ENCODE results near the gene OXSM. TPM values are rescaled to one million over a fixed set of nuclear protein-coding genes. Genes with fewer than 3 reads are reported as not detected.

Gene OXSM
- polyA plus RNA-seq (2013, experiment 1 of 2) = 3.5 TPM
- polyA plus RNA-seq (2013, experiment 2 of 2) = 3.6 TPM

DNA sequence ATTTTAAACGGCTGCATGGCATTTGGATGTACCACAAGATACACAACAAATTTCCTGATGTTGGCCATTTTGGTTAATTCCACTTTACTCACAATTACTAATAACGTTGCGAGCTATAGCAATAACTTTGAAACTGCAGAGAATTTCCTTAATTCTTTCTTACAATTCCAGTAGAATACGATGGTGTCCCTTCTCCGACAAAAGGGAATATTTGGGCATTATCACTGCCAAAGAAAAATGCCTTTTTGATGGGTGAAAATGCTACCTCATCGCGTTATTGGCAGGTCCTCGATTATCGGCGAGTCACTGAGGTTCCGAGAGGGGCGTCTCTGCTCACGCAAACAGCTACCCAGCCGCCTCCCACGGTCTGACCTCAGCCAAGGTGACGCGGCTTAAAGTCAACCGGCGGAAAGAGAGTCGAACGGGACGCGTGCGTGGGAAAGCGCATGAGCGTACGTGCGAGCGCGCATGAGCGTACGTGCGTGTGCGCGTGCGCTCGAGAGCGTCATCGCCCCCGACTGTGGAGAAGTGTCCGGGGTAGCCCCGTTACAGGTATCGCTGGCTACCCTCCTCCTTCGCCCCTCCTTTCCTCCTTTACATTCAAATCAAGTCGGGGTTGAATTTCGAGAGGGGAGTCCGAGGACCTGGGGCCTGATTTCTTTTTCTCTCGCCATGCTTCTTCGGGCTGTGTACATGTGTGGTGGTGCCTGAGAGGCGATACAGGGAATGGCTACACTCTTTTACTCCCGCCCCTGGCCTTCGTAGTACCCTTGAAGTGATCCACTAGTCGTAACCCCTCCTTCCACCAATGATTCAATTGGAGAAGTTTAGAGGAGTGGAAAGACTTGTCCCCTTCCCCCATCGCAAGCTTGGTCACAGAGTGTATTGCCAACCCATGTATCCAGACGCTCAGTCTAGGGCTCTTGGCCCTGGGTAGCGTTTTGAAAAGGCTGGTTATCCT lies at the start of gene OXSM:
Gene OXSM (plus strand): TSS at position 495 of the 961 bp plus-strand sequence. CDS start 931 bp downstream, outside the sequence.
- no peak within 1 kb of the TSS for H2BK12ac ChIP-seq (ENCODE audit: low read length in 2 of 2)
- no peak within 1 kb of the TSS for H2BK120ac ChIP-seq (ENCODE audit: low read depth, low read length)
- WGBS = 33% methylated on average over 43 of the region's 56 CpGs
- peaks cover 0 to 12% of the 10 kb centered on the region in 2 experiments for H3K36me3 ChIP-seq (ENCODE audit: control insufficient read depth in 1 of 2, insufficient read depth in 2 of 2, low read depth in 1 of 2, low read length in 2 of 2)
- peaks cover 2% of the 10 kb centered on the region for H3K4me1 ChIP-seq (ENCODE audit: control insufficient read depth, insufficient read depth, low read depth, low read length)
- H3K14ac ChIP-seq (ENCODE audit: low read length in 2 of 2) = no peak within 1 kb of the TSS
- no peaks in the 10 kb centered on the region for H3K27me3 ChIP-seq (ENCODE audit: control insufficient read depth in 1 of 2, insufficient read depth in 1 of 2, low read length in 2 of 2)
- peak within 1 kb of the TSS in 1 of 2 experiments; percentile 55 for H3K4ac ChIP-seq (ENCODE audit: low read depth in 1 of 2, low read length in 2 of 2)
- H4K8ac ChIP-seq (ENCODE audit: low read length) = peak within 1 kb of the TSS; percentile 69
- no peaks in the 10 kb centered on the region for H3K9me3 ChIP-seq (ENCODE audit: control insufficient read depth, low read length)
- no peak within 1 kb of the TSS for H2AK5ac ChIP-seq (ENCODE audit: low read length, severe bottlenecking)
- H3K23ac ChIP-seq (ENCODE audit: low read length in 2 of 2) = no peak within 1 kb of the TSS
- H3K4me3 ChIP-seq (ENCODE audit: insufficient read depth in 1 of 2, low read depth in 1 of 2, low read length in 2 of 2) = peak within 1 kb of the TSS; percentile 53 to 86
- peak within 1 kb of the TSS; percentile 94 for H3K9ac ChIP-seq (ENCODE audit: low read length)
- peak within 1 kb of the TSS; percentile 14 to 29 for H3K18ac ChIP-seq (ENCODE audit: low read depth in 1 of 2, low read length in 2 of 2)
- peaks cover 2% of the 10 kb centered on the region for H3K79me1 ChIP-seq (replicated peaks; ENCODE audit: low read length, poor library complexity, severe bottlenecking)
- H3K4me2 ChIP-seq (ENCODE audit: low read length, poor library complexity, severe bottlenecking) = peak within 1 kb of the TSS; percentile 11
- H3K27ac ChIP-seq (ENCODE audit: low read length, poor library complexity, severe bottlenecking) = peak within 1 kb of the TSS; percentile 68
- H2BK15ac ChIP-seq (ENCODE audit: low read depth, poor library complexity, severe bottlenecking) = no peak within 1 kb of the TSS
- no peak within 1 kb of the TSS for H2BK5ac ChIP-seq (ENCODE audit: low read depth, low read length, poor library complexity, severe bottlenecking)
- peak; percentile 92 for DNase-seq
- no peak within 1 kb of the TSS for H4K91ac ChIP-seq (ENCODE audit: low read length)
- peak within 1 kb of the TSS; percentile 55 for H2AFZ ChIP-seq (ENCODE audit: low read depth, low read length)

DNA sequence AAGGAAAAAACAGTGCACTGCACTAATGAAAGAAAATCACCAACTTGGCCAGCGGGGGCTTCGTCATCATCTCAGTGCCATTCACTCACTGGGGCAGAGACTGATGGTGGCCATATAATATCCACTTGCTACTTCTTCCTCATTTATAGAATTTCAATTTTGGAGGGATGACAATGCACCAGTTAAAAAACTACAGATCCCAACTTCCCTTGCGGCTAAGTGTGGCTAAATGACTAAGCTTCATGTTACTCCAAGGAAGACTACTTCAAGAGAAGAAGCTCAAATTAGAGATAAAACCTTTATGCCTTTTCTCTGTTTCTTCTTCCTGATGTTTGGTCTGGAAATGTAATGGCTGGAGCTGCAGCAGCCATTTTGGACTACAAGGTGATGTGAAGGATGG lies 45.4 kb upstream of the OXSM start:
- Histone ChIP-seq H3K9ac (ENCODE audit: low read length) (no peak overlapping the region), H3K23ac (ENCODE audit: low read length in 2 of 2) (no peak overlapping the region), H3K4me2 (ENCODE audit: low read length, poor library complexity, severe bottlenecking) (no peak overlapping the region), H3K18ac (ENCODE audit: low read depth in 1 of 2, low read length in 2 of 2) (no peak overlapping the region), H2BK5ac (ENCODE audit: low read depth, low read length, poor library complexity, severe bottlenecking) (no peak overlapping the region), H3K36me3 (ENCODE audit: control insufficient read depth in 1 of 2, insufficient read depth in 2 of 2, low read depth in 1 of 2, low read length in 2 of 2) (peaks cover 0 to 54% of the 10 kb centered on the region in 2 experiments), H3K27me3 (ENCODE audit: control insufficient read depth in 1 of 2, insufficient read depth in 1 of 2, low read length in 2 of 2) (no peaks in the 10 kb centered on the region), H3K9me3 (ENCODE audit: control insufficient read depth, low read length) (no peaks in the 10 kb centered on the region), H2BK120ac (ENCODE audit: low read depth, low read length) (no peak overlapping the region), H3K4me3 (ENCODE audit: insufficient read depth in 1 of 2, low read depth in 1 of 2, low read length in 2 of 2) (no peak overlapping the region), H3K14ac (ENCODE audit: low read length in 2 of 2) (no peak overlapping the region), H4K8ac (ENCODE audit: low read length) (no peak overlapping the region), H2AFZ (ENCODE audit: low read depth, low read length) (no peak overlapping the region), H2AK5ac (ENCODE audit: low read length, severe bottlenecking) (no peak overlapping the region), H3K4me1 (ENCODE audit: control insufficient read depth, insufficient read depth, low read depth, low read length) (no peaks in the 10 kb centered on the region), H3K4ac (ENCODE audit: low read depth in 1 of 2, low read length in 2 of 2) (no peak overlapping the region), H3K79me1 (replicated peaks; ENCODE audit: low read length, poor library complexity, severe bottlenecking) (no peaks in the 10 kb centered on the region), H4K91ac (ENCODE audit: low read length) (no peak overlapping the region), H2BK12ac (ENCODE audit: low read length in 2 of 2) (no peak overlapping the region), H3K27ac (ENCODE audit: low read length, poor library complexity, severe bottlenecking) (no peak overlapping the region), H2BK15ac (ENCODE audit: low read depth, poor library complexity, severe bottlenecking) (no peak overlapping the region)
- 100% methylated on average over 3 of the region's 3 CpGs for WGBS
- no peak for DNase-seq

DNA sequence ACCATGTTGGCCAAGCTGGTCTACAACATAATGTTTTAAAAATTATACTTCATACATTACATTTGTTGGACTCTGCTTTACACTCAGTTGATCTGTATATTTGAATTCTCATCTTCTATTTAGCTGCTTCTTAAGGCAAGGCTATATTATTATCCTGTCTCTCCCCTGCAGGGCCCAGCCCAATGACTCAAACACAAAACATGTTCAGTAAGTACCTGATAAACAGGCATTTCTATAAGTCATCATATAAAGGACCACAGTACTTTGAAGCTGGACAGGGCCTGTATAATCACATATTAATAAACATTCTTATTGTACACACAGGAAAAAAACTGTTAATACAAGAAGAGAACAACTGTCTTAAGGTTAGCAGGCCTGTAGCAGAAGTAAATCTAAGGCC lies 42.9 kb upstream of the OXSM start:
- H2AFZ ChIP-seq (ENCODE audit: low read depth, low read length) = no peak overlapping the region
- no peak overlapping the region for H3K9ac ChIP-seq (ENCODE audit: low read length)
- no peaks in the 10 kb centered on the region for H3K4me1 ChIP-seq (ENCODE audit: control insufficient read depth, insufficient read depth, low read depth, low read length)
- no peak overlapping the region for H2BK12ac ChIP-seq (ENCODE audit: low read length in 2 of 2)
- no peaks in the 10 kb centered on the region for H3K9me3 ChIP-seq (ENCODE audit: control insufficient read depth, low read length)
- H2AK5ac ChIP-seq (ENCODE audit: low read length, severe bottlenecking) = no peak overlapping the region
- no peak for DNase-seq
- H3K4me2 ChIP-seq (ENCODE audit: low read length, poor library complexity, severe bottlenecking) = no peak overlapping the region
- H3K36me3 ChIP-seq (ENCODE audit: control insufficient read depth in 1 of 2, insufficient read depth in 2 of 2, low read depth in 1 of 2, low read length in 2 of 2) = peaks cover 0 to 73% of the 10 kb centered on the region in 2 experiments
- no peak overlapping the region for H3K4me3 ChIP-seq (ENCODE audit: insufficient read depth in 1 of 2, low read depth in 1 of 2, low read length in 2 of 2)
- no peak overlapping the region for H3K14ac ChIP-seq (ENCODE audit: low read length in 2 of 2)
- H3K79me1 ChIP-seq (replicated peaks; ENCODE audit: low read length, poor library complexity, severe bottlenecking) = no peaks in the 10 kb centered on the region
- no peak overlapping the region for H3K4ac ChIP-seq (ENCODE audit: low read depth in 1 of 2, low read length in 2 of 2)
- no peak overlapping the region for H4K91ac ChIP-seq (ENCODE audit: low read length)
- H4K8ac ChIP-seq (ENCODE audit: low read length) = no peak overlapping the region
- no peak overlapping the region for H2BK120ac ChIP-seq (ENCODE audit: low read depth, low read length)
- H3K23ac ChIP-seq (ENCODE audit: low read length in 2 of 2) = no peak overlapping the region
- no peak overlapping the region for H2BK15ac ChIP-seq (ENCODE audit: low read depth, poor library complexity, severe bottlenecking)
- H3K18ac ChIP-seq (ENCODE audit: low read depth in 1 of 2, low read length in 2 of 2) = no peak overlapping the region
- H3K27me3 ChIP-seq (ENCODE audit: control insufficient read depth in 1 of 2, insufficient read depth in 1 of 2, low read length in 2 of 2) = no peaks in the 10 kb centered on the region
- H3K27ac ChIP-seq (ENCODE audit: low read length, poor library complexity, severe bottlenecking) = no peak overlapping the region
- H2BK5ac ChIP-seq (ENCODE audit: low read depth, low read length, poor library complexity, severe bottlenecking) = no peak overlapping the region

DNA sequence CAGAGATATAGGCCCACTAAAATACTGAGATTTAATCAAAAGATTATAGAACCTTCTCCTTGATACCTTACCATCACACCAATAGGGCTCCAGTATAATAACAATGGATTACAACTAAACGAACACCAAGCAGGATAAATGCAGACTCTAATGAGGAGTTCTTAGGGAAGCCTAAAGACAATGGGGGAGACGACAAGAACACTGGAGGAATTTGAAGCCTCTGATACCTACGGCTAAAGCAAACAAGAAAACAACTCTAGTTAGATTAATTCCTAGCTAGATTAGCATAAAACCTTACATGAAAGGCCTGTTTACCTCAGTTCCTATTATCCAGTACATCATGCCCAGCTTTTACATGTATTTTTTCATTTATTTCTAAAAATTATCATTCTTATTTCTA lies 41.7 kb upstream of the OXSM start:
- Histone ChIP-seq H3K9me3 (ENCODE audit: control insufficient read depth, low read length) (no peaks in the 10 kb centered on the region), H2AFZ (ENCODE audit: low read depth, low read length) (no peak overlapping the region), H3K23ac (ENCODE audit: low read length in 2 of 2) (no peak overlapping the region), H2BK12ac (ENCODE audit: low read length in 2 of 2) (no peak overlapping the region), H3K4me3 (ENCODE audit: insufficient read depth in 1 of 2, low read depth in 1 of 2, low read length in 2 of 2) (no peak overlapping the region), H3K18ac (ENCODE audit: low read depth in 1 of 2, low read length in 2 of 2) (no peak overlapping the region), H3K79me1 (replicated peaks; ENCODE audit: low read length, poor library complexity, severe bottlenecking) (no peaks in the 10 kb centered on the region), H4K91ac (ENCODE audit: low read length) (no peak overlapping the region), H2BK15ac (ENCODE audit: low read depth, poor library complexity, severe bottlenecking) (no peak overlapping the region), H3K27ac (ENCODE audit: low read length, poor library complexity, severe bottlenecking) (no peak overlapping the region), H3K27me3 (ENCODE audit: control insufficient read depth in 1 of 2, insufficient read depth in 1 of 2, low read length in 2 of 2) (no peaks in the 10 kb centered on the region), H3K9ac (ENCODE audit: low read length) (no peak overlapping the region), H3K4ac (ENCODE audit: low read depth in 1 of 2, low read length in 2 of 2) (no peak overlapping the region), H3K36me3 (ENCODE audit: control insufficient read depth in 1 of 2, insufficient read depth in 2 of 2, low read depth in 1 of 2, low read length in 2 of 2) (peaks cover 0 to 69% of the 10 kb centered on the region in 2 experiments), H3K4me1 (ENCODE audit: control insufficient read depth, insufficient read depth, low read depth, low read length) (no peaks in the 10 kb centered on the region), H4K8ac (ENCODE audit: low read length) (no peak overlapping the region), H2BK5ac (ENCODE audit: low read depth, low read length, poor library complexity, severe bottlenecking) (no peak overlapping the region), H3K14ac (ENCODE audit: low read length in 2 of 2) (no peak overlapping the region), H3K4me2 (ENCODE audit: low read length, poor library complexity, severe bottlenecking) (no peak overlapping the region), H2AK5ac (ENCODE audit: low read length, severe bottlenecking) (no peak overlapping the region), H2BK120ac (ENCODE audit: low read depth, low read length) (no peak overlapping the region)
- WGBS = 88% methylated on average over 2 of the region's 3 CpGs
- DNase-seq = no peak

All from mesenchymal stem cell (in vitro differentiated cells and primary cell).